ENCODE measurements around the gene SLC34A3.
A peak's percentile ranks its signal among the peaks of the same experiment; 100 is the strongest.

The SLC34A3 gene

DNA sequence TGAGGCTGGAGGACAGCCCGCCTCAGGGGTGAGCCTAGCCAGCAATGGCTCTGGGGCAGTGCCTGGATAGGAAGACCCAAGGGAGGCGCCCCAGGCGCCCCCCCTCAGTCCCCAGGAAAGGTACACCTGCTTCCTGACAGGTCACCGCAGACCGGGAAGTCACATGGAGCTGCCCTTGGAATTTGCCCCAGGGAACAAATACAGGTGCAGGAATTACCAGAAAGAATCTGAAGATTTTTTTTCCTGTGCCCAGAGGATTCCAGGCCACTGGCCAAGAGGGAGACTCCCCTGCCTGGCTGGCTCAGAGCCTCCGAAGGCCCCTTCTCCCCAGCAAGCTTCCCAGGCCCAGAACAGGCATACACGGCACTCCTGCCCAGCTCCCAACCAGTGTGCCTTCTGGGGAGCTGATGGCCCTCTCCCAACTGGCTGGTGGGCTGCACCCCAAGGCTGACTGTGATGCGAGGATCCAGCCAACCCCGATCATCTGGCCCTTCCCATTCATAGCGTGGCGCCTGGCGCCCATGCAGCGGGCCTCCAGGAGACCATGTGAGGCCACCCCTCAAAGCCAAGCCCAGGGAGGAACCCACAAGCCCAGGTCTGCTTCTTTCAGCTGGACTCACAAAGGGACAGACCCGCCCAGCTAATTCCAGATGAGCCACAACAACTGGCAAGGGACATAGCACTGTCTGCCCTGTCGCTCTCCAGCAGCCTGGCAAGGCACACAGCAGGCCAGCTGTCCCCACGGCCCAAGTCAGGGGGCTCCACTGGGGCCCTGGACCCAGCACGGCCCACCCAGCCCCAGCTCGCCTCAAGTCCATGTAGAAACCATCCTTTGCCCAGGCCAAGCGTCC lies 32.4 kb upstream of the SLC34A3 start:
- no peak for DNase-seq

DNA sequence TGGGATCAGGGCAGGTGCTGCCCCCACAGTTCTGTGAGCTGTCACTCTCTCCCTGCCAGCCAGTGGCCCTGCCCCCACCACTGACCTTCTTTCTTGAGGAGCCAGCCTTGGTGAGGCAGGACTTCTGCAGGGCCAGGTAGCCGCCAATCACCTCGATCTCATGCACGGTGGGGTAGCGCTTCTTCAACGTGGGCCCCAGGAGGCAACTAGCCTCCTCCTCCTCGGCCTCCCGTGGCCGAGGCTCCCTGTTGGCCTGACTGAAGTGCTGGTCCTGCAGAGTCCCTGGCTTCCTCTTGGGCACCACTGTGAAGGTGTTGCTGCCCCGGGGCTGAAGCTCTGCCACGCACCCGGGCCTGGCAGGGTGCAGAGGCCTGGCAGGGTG lies 31.8 kb upstream of the SLC34A3 start:
- DNase-seq, result no peak

- DNase-seq, result no peak
These were observed 31.1 kb upstream of the SLC34A3 start for GRCh38 chr9:137199411-137200121.

- DNase-seq, result peak; percentile 85 to 99
These were observed 30.1 kb upstream of the SLC34A3 start, which contains the start of gene TPRN for GRCh38 chr9:137200311-137201204. TPRN (minus strand) TSS chr9:137200741; CDS start chr9:137200711, 30 bp downstream.

GRCh38 chr9:137201205-137201868 lies 29.4 kb upstream of the SLC34A3 start:
- no peak for DNase-seq

DNA sequence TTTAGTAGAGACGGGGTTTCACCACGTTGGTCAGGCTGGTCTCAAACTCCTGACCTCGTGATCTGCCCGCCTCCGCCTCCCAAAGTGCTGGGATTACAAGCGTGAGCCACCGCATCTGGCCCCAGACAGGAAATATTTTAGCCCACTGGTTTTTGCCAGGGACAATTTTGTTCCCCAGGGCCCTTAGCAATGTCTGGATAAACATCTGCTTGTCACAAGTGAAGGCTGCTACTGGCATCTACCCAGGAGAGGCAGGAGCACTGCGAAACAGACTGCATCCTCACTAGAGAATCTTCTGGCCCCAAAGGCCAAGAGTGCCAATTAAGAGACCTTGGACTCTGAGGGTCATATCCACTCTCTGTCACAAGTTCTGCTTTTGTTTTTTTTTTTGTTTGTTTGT lies 27.7 kb upstream of the SLC34A3 start:
- no peak for DNase-seq

- no peak for DNase-seq
These were observed 26.0 kb upstream of the SLC34A3 start for GRCh38 chr9:137204731-137205125.

DNA sequence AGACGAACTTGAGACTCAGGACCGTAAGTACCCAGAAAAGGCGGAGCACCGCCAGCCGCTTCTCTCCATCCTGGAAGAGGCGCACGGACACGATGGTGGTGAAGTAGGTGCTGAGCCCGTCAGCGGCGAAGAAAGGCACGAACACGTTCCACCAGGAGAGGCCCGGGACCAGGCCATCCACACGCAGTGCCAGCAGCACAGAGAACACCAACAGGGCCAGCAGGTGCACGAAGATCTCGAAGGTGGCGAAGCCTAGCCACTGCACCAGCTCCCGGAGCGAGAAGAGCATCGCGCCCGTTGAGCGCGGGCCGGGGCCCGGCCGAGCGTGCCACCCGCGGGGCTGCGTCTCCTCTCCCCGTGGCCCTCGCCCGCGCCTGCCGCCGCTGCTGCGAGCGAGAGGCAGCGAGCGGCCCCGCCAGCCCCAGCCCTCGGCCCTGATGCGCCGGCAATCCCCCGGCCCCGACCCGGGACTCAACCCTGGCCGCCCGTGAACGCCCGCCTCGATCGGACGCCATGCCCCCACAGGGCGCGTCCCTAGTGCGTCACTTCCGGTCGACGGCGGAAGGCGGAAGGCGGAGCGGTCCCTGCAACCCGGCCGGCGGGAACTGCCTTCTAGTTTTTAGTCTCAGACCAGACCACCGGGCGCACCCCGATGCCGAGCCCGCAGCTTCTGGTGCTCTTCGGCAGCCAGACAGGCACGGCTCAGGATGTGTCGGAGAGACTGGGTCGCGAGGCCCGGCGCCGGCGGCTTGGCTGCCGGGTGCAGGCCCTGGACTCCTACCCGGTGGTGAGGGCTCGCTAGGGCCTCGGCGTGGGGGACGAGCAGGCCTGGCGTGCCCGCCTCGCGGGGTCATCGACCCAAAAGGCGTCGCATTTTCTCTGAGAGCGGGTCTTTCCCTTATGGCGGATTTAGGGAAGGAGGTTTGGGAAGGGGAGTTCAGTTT lies 25.3 kb upstream of the SLC34A3 start, which contains the start of the genes NDOR1 and TMEM203:
Gene NDOR1 (plus strand): TSS at position 575 of the 944 bp plus-strand sequence. CDS start 78 bp downstream, at position 653.
Gene TMEM203 (minus strand): TSS at position 523 of the 944 bp plus-strand sequence. CDS start 234 bp downstream, at position 289.
- peak; percentile 69 to 89 for DNase-seq

GRCh38 chr9:137206602-137207001 lies 24.1 kb upstream of the SLC34A3 start:
- no peak for DNase-seq

GRCh38 chr9:137211532-137211931 lies 19.2 kb upstream of the SLC34A3 start:
- DNase-seq, result no peak

DNA sequence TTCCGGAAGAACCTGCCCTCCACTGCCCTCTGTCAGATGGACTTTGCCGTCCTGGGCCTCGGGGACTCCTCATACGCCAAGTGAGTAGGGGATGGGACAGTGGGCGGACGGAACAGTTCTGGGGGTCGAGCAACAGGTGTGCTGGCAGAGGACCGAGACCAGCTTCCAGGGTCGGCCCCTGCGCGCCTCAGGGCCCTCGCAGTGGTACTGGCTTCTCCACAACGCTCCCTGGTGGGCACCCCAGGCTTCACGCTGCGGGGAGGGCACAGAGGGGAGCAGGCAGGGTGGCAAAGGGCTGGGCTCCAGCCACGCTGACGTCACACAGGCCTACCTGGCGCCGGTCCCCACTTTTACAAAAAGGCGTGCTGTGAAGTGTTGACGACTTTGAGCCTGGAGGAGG lies 18.2 kb upstream of the SLC34A3 start:
- DNase-seq, result no peak

GRCh38 chr9:137213160-137214060 lies 17.3 kb upstream of the SLC34A3 start:
- DNase-seq, result no peak

- no peak for DNase-seq
These were observed 16.1 kb upstream of the SLC34A3 start for GRCh38 chr9:137214620-137215019.

DNA sequence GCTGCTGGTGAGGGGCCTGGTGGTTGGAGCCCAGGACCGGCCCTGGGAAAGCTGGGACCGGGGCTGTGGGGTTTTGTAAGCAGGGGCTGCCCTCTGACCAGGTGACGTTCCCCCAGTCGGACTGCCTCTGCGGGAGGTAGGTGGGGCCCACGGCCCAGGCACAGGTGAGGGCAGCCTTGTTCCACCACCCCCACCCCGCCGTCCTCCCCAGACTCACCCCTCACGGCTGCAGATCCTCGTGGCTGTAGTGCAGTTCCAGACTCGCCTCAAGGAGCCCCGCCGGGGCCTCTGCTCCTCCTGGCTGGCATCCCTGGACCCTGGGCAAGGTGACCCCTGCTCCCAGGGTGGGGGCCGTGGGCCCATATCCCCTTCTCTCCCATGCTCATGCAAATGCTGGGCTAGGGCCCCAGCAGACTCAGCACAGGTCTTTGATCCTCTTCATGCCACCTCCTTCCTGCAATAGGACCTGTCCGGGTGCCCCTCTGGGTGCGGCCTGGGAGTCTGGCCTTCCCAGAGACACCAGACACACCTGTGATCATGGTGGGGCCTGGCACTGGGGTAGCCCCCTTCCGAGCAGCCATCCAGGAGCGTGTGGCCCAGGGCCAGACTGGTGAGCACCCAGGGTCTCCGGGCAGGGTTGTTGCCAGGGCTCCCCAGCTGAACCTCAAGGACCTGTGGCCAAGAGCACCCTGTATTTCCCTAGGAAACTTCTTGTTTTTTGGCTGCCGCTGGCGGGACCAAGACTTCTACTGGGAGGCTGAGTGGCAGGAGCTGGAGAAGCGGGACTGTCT lies 15.3 kb upstream of the SLC34A3 start:
- DNase-seq, result no peak

DNA sequence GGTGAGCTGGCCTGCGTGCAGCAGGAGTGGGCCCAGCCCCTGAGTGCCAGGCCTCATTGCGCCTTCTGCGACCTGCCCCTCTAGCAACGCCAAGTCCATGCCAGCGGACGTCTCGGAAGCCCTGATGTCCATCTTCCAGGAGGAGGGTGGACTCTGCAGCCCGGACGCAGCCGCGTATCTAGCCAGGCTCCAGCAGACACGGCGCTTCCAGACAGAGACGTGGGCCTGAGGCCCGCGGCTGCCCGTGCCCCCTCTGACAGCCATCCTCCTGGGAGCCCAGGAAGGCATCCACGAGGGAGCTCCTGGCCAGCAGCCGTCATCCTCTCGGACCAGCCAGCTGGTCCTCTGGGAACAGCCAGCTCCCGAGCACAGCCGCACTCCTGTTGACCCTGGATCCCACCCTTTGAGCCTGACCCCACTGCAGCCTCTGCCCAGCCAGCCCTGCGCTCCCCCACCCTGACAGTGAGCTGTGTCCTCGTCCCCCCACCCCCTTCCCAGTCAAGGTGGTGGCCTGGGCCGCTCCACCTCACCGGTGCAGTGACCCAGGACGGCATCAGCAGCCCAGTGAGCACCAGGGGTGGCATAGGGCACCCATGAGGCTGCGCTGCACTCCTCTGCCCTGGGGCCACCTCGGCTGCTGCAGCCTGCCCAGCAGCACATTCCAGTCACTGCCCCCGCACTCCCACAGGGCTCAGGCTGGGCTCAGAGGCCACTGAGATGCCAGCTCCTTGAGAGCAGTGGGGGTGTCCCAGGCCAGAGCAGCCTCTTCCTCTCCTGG lies 14.3 kb upstream of the SLC34A3 start:
- no peak for DNase-seq

DNA sequence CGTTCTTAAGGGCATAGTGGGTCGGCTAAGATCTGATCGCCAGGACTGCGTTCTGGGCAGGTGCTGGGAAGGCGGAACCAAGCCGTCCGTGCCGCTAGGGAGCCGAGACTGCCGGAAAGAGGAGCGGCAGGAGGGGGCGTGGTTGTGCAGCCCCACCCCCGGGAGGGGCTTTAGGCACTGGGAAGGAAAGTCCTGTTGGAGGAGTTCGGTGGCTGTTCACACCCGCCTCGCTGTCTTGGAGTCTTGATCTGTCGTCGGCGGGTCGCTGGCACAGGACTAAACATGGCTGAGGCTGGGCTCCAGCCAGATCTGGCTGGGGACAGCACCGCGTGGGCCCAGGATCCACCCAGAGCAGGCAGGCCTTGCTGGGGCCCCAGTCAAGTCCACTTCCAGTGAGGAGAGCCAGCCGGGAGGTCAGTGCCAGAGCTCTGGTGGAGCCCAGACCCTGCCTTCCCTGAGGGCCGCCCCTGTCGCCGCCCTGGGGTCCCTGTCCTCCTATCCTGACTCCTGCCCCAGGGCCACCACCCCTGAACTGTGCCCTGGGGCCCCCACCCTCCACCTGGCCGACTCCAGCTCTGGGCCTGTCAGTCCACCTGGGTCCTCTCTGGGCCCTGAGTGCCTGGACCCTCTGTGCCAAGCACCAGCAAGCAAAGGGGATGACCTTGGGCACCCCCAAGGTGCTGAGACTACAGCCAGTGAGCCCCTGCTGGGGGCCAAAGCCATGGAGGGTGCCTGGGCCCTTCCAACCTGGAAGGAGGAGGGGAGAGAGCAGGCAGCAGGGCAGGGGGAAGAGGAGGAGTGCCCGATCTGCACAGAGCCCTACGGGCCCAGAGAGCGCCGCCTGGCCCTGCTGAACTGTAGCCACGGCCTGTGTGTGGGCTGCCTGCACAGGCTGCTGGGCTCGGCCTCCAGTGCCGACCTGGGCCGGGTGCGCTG lies 13.2 kb upstream of the SLC34A3 start:
- DNase-seq, result no peak

DNA sequence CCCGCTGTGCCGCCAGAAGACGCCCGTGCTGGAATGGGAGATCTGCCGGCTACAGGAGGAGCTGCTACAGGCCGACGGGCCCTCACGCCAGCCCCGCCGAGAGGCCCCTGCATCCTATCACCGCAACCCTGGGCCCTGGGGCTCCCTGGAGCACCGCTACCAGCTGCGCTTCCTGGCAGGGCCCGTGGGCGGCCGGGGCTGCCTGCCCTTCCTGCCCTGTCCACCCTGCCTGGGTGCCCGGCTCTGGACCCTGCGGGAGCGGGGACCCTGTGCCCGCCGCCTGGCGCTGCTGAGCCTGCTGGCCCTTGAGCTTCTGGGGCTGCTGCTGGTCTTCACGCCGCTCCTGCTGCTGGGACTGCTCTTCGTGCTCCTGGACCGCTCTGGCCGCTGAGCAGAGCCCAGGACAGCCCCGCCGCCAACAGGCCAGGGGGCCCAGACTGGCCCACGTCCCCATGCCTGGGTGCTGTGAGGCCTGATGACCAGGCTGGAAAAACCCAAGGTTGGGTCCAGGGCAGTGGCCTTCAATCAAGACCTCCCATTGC lies 12.4 kb upstream of the SLC34A3 start:
- DNase-seq, result no peak

Measured in bone marrow (tissue), 2 donors.